Ammon's horn (tissue), 1 donor: Measurements from ENCODE around the gene SLC35E1.

Source experiments
- DNase-seq: peaks from one replicate; pipeline ENCODE4 v3.0.0-alpha.2; 2016; ENCODE audit warnings: low spot score

Gene SLC35E1

GRCh38 chr19:16572332-16573211 lies at the start of gene SLC35E1:
Gene SLC35E1 (minus strand): TSS chr19:16572415. CDS start chr19:16572364, 51 bp downstream.
- peak; percentile 96 for DNase-seq

- no peak for DNase-seq
Measured at GRCh38 chr19:16621165-16621800, 49.1 kb upstream of the SLC35E1 start.

- no peak for DNase-seq
Measured at GRCh38 chr19:16620584-16620983, 48.4 kb upstream of the SLC35E1 start.

GRCh38 chr19:16620018-16620417 lies 47.8 kb upstream of the SLC35E1 start:
- no peak for DNase-seq

GRCh38 chr19:16619457-16619856 lies 47.2 kb upstream of the SLC35E1 start:
- no peak for DNase-seq

GRCh38 chr19:16618248-16618647 lies 46.0 kb upstream of the SLC35E1 start:
- no peak for DNase-seq

- DNase-seq = no peak
Measured at GRCh38 chr19:16615808-16616207, 43.6 kb upstream of the SLC35E1 start.

- DNase-seq = no peak
Measured at GRCh38 chr19:16614941-16615340, 42.7 kb upstream of the SLC35E1 start.

GRCh38 chr19:16613841-16614240 lies 41.6 kb upstream of the SLC35E1 start:
- no peak for DNase-seq

- DNase-seq = no peak
Measured at GRCh38 chr19:16612636-16613035, 40.4 kb upstream of the SLC35E1 start.

- no peak for DNase-seq
Measured at GRCh38 chr19:16611121-16611520, 38.9 kb upstream of the SLC35E1 start.

- no peak for DNase-seq
Measured at GRCh38 chr19:16609511-16610200, 37.4 kb upstream of the SLC35E1 start.

GRCh38 chr19:16608290-16608739 lies 36.1 kb upstream of the SLC35E1 start:
- peak; percentile 62 for DNase-seq

GRCh38 chr19:16607819-16608218 lies 35.6 kb upstream of the SLC35E1 start:
- no peak for DNase-seq

GRCh38 chr19:16605553-16605994 lies 33.4 kb upstream of the SLC35E1 start:
- DNase-seq = no peak

- no peak for DNase-seq
Measured at GRCh38 chr19:16605115-16605514, 32.9 kb upstream of the SLC35E1 start.

- no peak for DNase-seq
Measured at GRCh38 chr19:16604615-16605014, 32.4 kb upstream of the SLC35E1 start.

- DNase-seq = no peak
Measured at GRCh38 chr19:16603090-16603489, 30.9 kb upstream of the SLC35E1 start.

- DNase-seq = no peak
Measured at GRCh38 chr19:16601378-16602052, 29.3 kb upstream of the SLC35E1 start.

- DNase-seq = no peak
Measured at GRCh38 chr19:16600824-16601223, 28.6 kb upstream of the SLC35E1 start.

GRCh38 chr19:16599655-16600346 lies 27.6 kb upstream of the SLC35E1 start:
- DNase-seq = no peak
